Endodermal cell (in vitro differentiated cells): ENCODE measurements around the gene PTMA. TPM values are rescaled to one million over a fixed set of nuclear protein-coding genes. Genes with fewer than 3 reads are reported as not detected.

Experiments used
- DNase-seq: peaks from one replicate; pipeline ENCODE4 v3.0.0-alpha.2; 2017
- H3K27ac ChIP-seq: 2 replicates; pipeline ENCODE4 v1.5.1; 2013; ENCODE audit warnings: mild to moderate bottlenecking, low read depth, low read length, moderate library complexity
- H3K27me3 ChIP-seq: 2 replicates; pipeline ENCODE4 v1.6.1; 2013; ENCODE audit warnings: mild to moderate bottlenecking, low read length, moderate library complexity; ENCODE audit not compliant: insufficient read depth, control insufficient read depth, poor library complexity, severe bottlenecking
- H3K36me3 ChIP-seq: 2 replicates; pipeline ENCODE4 v1.7.0; 2013; ENCODE audit warnings: mild to moderate bottlenecking, low read length, moderate library complexity; ENCODE audit not compliant: control insufficient read depth, insufficient read depth
- H3K4me1 ChIP-seq: one replicate; pipeline ENCODE4 v1.7.0; 2013; ENCODE audit warnings: low read length; ENCODE audit not compliant: control insufficient read depth, insufficient read depth
- H3K4me3 ChIP-seq: 2 replicates; pipeline ENCODE4 v1.5.1; 2013; ENCODE audit warnings: mild to moderate bottlenecking, low read length, moderate library complexity
- H3K9ac ChIP-seq: 2 replicates; pipeline ENCODE4 v1.6.1; 2013; ENCODE audit warnings: mild to moderate bottlenecking, low read length, moderate library complexity; ENCODE audit not compliant: poor library complexity, severe bottlenecking; ENCODE audit errors: extremely low read depth
- H3K9me3 ChIP-seq: 2 replicates; pipeline ENCODE4 v1.6.1; 2013; ENCODE audit warnings: mild to moderate bottlenecking, low read length, moderate library complexity; ENCODE audit not compliant: control insufficient read depth
- H3K27ac Mint-ChIP-seq: 2 replicates; pipeline ENCODE4 v1.8.0; 2020; ENCODE audit warnings: mixed read lengths
- H3K27me3 Mint-ChIP-seq: 2 replicates; pipeline ENCODE4 v1.8.0; 2021; ENCODE audit warnings: mild to moderate bottlenecking, mixed read lengths; ENCODE audit not compliant: insufficient read depth
- H3K36me3 Mint-ChIP-seq: 2 replicates; pipeline ENCODE4 v1.8.0; 2020; ENCODE audit warnings: low read depth, mixed read lengths
- H3K4me1 Mint-ChIP-seq: 2 replicates; pipeline ENCODE4 v1.8.0; 2020; ENCODE audit warnings: mixed read lengths
- H3K4me3 Mint-ChIP-seq: 2 replicates; pipeline ENCODE4 v1.8.0; 2020; ENCODE audit warnings: mild to moderate bottlenecking, moderate library complexity, mixed read lengths
- H3K9me3 Mint-ChIP-seq: 2 replicates; pipeline ENCODE4 v1.8.0; 2020; ENCODE audit warnings: mild to moderate bottlenecking, mixed read lengths
- CTCF ChIP-seq: fragments of 200-600 bp; sonication (generic); conservative IDR thresholded peaks from 2 replicates; pipeline ENCODE4 v1.5.0; 2021; ENCODE audit warnings: antibody characterized with exemption, mild to moderate bottlenecking
- WGBS, 2 experiments: methylation state at CpG; one replicate each; pipeline versions ENCODE4 v1.1.5 to v1.1.7; 2013; ENCODE audit warnings: missing lambda C conversion rate in 2 of 2, mixed read lengths in 1 of 2; ENCODE audit not compliant: insufficient coverage in 1 of 2, insufficient read length in 1 of 2; 5-methylcytosine and 5-hydroxymethylcytosine counted together
- total RNA-seq, 2 donors: library from RNA; stranded (reverse); fragmentation: NEBNext Ultra II Directional in 1 of 2; extraction: Animal tissue kit (Norgen Biotek cat#: 25700) in 1 of 2; gene quantifications; 2 replicates in 1 of 2; 3 replicates in 1 of 2; pipeline ENCODE4 v1.2.1, GENCODE V29; 2021

Gene PTMA
- total RNA-seq, 2 donors from 2014 or later, result 1,233 to 1,450 TPM

DNA sequence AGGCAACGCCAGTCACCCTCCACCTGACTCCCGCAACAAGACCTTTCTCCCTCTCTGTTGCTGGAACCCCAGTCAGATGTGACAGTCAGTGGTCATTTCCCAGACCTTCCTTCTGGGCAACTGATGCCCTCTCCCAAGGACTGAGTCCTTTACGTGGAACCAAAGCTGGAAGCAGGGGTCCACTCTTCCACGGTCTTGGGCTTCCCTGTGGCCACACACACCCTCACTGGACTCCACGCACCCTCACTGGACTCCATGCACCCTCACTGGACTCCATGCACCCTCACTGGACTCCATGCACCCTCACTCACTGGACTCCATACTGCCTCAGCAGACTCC lies 7.1 kb downstream of the PTMA start:
- Mint-ChIP-seq H3K9me3 (no peaks in the 10 kb centered on the region), H3K4me3 (no peak overlapping the region), H3K27me3 (no peaks in the 10 kb centered on the region), H3K4me1 (peaks cover 20% of the 10 kb centered on the region), H3K36me3 (peaks cover 30% of the 10 kb centered on the region), H3K27ac (peak overlapping the region; percentile 91)
- Histone ChIP-seq H3K4me1 (no peaks in the 10 kb centered on the region), H3K36me3 (peaks cover 37% of the 10 kb centered on the region), H3K27me3 (no peaks in the 10 kb centered on the region), H3K4me3 (no peak overlapping the region), H3K9me3 (no peaks in the 10 kb centered on the region), H3K9ac (no peak overlapping the region), H3K27ac (no peak overlapping the region)
- TF ChIP-seq CTCF, result no peak
- WGBS, 2 experiments, result 77 to 78% methylated on average over 3 to 5 of the region's 5 CpGs
- DNase-seq, result no peak

DNA sequence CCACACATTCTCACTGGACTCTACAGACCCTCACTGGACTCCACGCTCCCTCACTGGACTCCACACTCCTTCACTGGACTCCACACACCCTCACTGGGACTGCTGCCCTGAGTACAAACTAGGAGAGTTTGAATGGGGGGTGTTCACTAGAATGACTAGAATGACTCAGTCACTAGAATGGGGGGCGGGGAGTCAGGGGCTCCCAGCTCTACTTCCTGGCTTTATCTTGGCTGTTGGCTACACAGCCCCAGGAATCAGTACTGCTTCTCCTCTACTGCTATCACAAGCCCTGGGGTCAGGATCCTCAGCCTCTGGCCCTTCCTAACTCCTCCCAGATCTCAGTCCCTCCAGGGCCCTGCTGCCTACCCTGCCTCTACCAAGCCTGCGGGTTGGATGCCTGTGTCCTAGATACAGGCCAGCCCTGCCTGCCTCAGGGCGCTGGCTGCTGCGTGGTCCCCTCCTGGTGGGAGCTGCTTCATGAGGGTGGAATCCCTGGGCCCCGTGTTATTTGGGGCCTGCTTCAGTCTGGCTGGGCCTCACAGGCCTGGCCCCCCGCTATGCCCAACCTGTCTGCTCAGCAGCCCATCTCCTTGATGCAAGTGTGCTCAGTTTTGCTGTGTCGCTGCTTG lies 7.8 kb downstream of the PTMA start:
- WGBS, 2 experiments, result 77 to 86% methylated on average over 6 to 8 of the region's 8 CpGs
- H3K9me3 ChIP-seq, result no peaks in the 10 kb centered on the region
- H3K27ac ChIP-seq, result peak overlapping the region; percentile 65
- H3K36me3 Mint-ChIP-seq, result peaks cover 26% of the 10 kb centered on the region
- TF ChIP-seq CTCF, result no peak
- peaks cover 31% of the 10 kb centered on the region for H3K36me3 ChIP-seq
- H3K4me3 ChIP-seq, result no peak overlapping the region
- H3K4me3 Mint-ChIP-seq, result no peak overlapping the region
- peak overlapping the region; percentile 91 for H3K27ac Mint-ChIP-seq
- H3K27me3 Mint-ChIP-seq, result no peaks in the 10 kb centered on the region
- H3K27me3 ChIP-seq, result no peaks in the 10 kb centered on the region
- DNase-seq, result peak; percentile 62
- no peaks in the 10 kb centered on the region for H3K4me1 ChIP-seq
- H3K9me3 Mint-ChIP-seq, result no peaks in the 10 kb centered on the region
- H3K9ac ChIP-seq, result no peak overlapping the region
- peaks cover 19% of the 10 kb centered on the region for H3K4me1 Mint-ChIP-seq

DNA sequence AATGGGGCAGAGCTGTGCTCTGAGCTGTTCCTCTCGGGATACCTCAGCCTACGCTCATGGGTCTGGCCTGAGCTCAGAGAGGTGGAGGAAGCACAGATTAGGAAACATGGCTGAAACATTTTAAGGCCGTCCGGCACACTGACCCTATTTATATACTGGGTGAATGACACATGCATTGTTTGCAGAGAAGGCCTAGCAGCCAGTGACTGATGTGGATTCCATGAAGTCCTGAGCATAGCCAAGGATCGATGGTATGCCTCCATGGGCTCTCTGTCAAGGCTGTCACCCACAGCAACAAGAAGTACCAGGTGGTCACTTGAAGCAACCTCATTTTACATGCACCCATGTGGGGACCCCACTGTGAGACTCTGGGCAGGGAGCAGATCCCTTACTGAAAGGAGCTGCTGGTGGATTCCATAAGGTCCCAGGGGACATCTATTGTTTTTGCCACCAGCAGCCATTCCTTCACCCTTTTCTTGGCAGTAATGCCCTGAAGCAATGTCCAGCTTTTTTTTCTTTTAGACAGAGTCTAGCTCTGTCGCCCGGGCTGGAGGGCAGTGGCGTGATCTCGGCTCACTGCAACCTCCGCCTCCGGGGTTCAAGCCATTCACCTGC lies 8.4 kb downstream of the PTMA start:
- Mint-ChIP-seq H3K4me3 (no peak overlapping the region), H3K9me3 (no peaks in the 10 kb centered on the region), H3K4me1 (peaks cover 14% of the 10 kb centered on the region), H3K27me3 (no peaks in the 10 kb centered on the region), H3K27ac (no peak overlapping the region), H3K36me3 (peaks cover 20% of the 10 kb centered on the region)
- no peaks in the 10 kb centered on the region for H3K9me3 ChIP-seq
- no peaks in the 10 kb centered on the region for H3K4me1 ChIP-seq
- DNase-seq, result no peak
- peaks cover 24% of the 10 kb centered on the region for H3K36me3 ChIP-seq
- H3K4me3 ChIP-seq, result no peak overlapping the region
- no peak for TF ChIP-seq CTCF
- H3K27ac ChIP-seq, result peak overlapping the region; percentile 65
- 91 to 100% methylated on average over 11 of the region's 11 CpGs for WGBS, 2 experiments
- no peak overlapping the region for H3K9ac ChIP-seq
- H3K27me3 ChIP-seq, result no peaks in the 10 kb centered on the region
